ENCODE results near the gene TCERG1L.
"Not testable (repeated sequence)": the region's sequence is repeated elsewhere in the genome, so short reads cannot be mapped to it uniquely, and the experiment has no call there.

Gene TCERG1L

GRCh38 chr10:131183546-131184045 lies 127.9 kb downstream of the TCERG1L start:
- Histone ChIP-seq H3K36me3 (ENCODE audit: insufficient read depth, low read length) (no peaks in the 10 kb centered on the region), H3K9me3 (ENCODE audit: control insufficient read depth, insufficient read depth, low read length) (no peaks in the 10 kb centered on the region), H3K4me1 (ENCODE audit: insufficient read depth, low read length) (no peaks in the 10 kb centered on the region), H3K9ac (ENCODE audit: low read depth, low read length) (no peak overlapping the region)

- H3K9me3 ChIP-seq (ENCODE audit: control insufficient read depth, insufficient read depth, low read length) = no peaks in the 10 kb centered on the region
- no peaks in the 10 kb centered on the region for H3K36me3 ChIP-seq (ENCODE audit: insufficient read depth, low read length)
- H3K9ac ChIP-seq (ENCODE audit: low read depth, low read length) = no peak overlapping the region
- H3K4me1 ChIP-seq (ENCODE audit: insufficient read depth, low read length) = no peaks in the 10 kb centered on the region
Observed at GRCh38 chr10:131181456-131181855, 130.1 kb downstream of the TCERG1L start.

- Histone ChIP-seq H3K9ac (ENCODE audit: low read depth, low read length) (no peak overlapping the region), H3K4me1 (ENCODE audit: insufficient read depth, low read length) (no peaks in the 10 kb centered on the region), H3K36me3 (ENCODE audit: insufficient read depth, low read length) (no peaks in the 10 kb centered on the region), H3K9me3 (ENCODE audit: control insufficient read depth, insufficient read depth, low read length) (no peaks in the 10 kb centered on the region)
Observed at GRCh38 chr10:131180740-131181415, 130.6 kb downstream of the TCERG1L start.

GRCh38 chr10:131180086-131180485 lies 131.4 kb downstream of the TCERG1L start:
- Histone ChIP-seq H3K9me3 (ENCODE audit: control insufficient read depth, insufficient read depth, low read length) (no peaks in the 10 kb centered on the region), H3K9ac (ENCODE audit: low read depth, low read length) (no peak overlapping the region), H3K4me1 (ENCODE audit: insufficient read depth, low read length) (no peaks in the 10 kb centered on the region), H3K36me3 (ENCODE audit: insufficient read depth, low read length) (no peaks in the 10 kb centered on the region)

GRCh38 chr10:131179361-131179760 lies 132.2 kb downstream of the TCERG1L start:
- Histone ChIP-seq H3K9me3 (ENCODE audit: control insufficient read depth, insufficient read depth, low read length) (no peaks in the 10 kb centered on the region), H3K36me3 (ENCODE audit: insufficient read depth, low read length) (no peaks in the 10 kb centered on the region), H3K9ac (ENCODE audit: low read depth, low read length) (no peak overlapping the region), H3K4me1 (ENCODE audit: insufficient read depth, low read length) (no peaks in the 10 kb centered on the region)

- Histone ChIP-seq H3K4me1 (ENCODE audit: insufficient read depth, low read length) (no peaks in the 10 kb centered on the region), H3K36me3 (ENCODE audit: insufficient read depth, low read length) (no peaks in the 10 kb centered on the region), H3K9me3 (ENCODE audit: control insufficient read depth, insufficient read depth, low read length) (no peaks in the 10 kb centered on the region), H3K9ac (ENCODE audit: low read depth, low read length) (no peak overlapping the region)
Observed at GRCh38 chr10:131178521-131179331, 132.8 kb downstream of the TCERG1L start.

GRCh38 chr10:131177431-131178327 lies 133.8 kb downstream of the TCERG1L start:
- no peaks in the 10 kb centered on the region for H3K4me1 ChIP-seq (ENCODE audit: insufficient read depth, low read length)
- H3K36me3 ChIP-seq (ENCODE audit: insufficient read depth, low read length) = no peaks in the 10 kb centered on the region
- no peaks in the 10 kb centered on the region for H3K9me3 ChIP-seq (ENCODE audit: control insufficient read depth, insufficient read depth, low read length)
- H3K9ac ChIP-seq (ENCODE audit: low read depth, low read length) = no peak overlapping the region

- Histone ChIP-seq H3K4me1 (ENCODE audit: insufficient read depth, low read length) (no peaks in the 10 kb centered on the region), H3K9ac (ENCODE audit: low read depth, low read length) (no peak overlapping the region), H3K9me3 (ENCODE audit: control insufficient read depth, insufficient read depth, low read length) (no peaks in the 10 kb centered on the region), H3K36me3 (ENCODE audit: insufficient read depth, low read length) (no peaks in the 10 kb centered on the region)
Observed at GRCh38 chr10:131176907-131177306, 134.6 kb downstream of the TCERG1L start.

- not testable (repeated sequence) for H3K4me1 ChIP-seq (ENCODE audit: insufficient read depth, low read length); H3K9ac ChIP-seq (ENCODE audit: low read depth, low read length); H3K9me3 ChIP-seq (ENCODE audit: control insufficient read depth, insufficient read depth, low read length); H3K36me3 ChIP-seq (ENCODE audit: insufficient read depth, low read length)
Observed at GRCh38 chr10:131176324-131176723, 135.2 kb downstream of the TCERG1L start.

GRCh38 chr10:131175891-131176290 lies 135.6 kb downstream of the TCERG1L start:
- H3K9ac ChIP-seq (ENCODE audit: low read depth, low read length) = no peak overlapping the region
- no peaks in the 10 kb centered on the region for H3K36me3 ChIP-seq (ENCODE audit: insufficient read depth, low read length)
- H3K4me1 ChIP-seq (ENCODE audit: insufficient read depth, low read length) = no peaks in the 10 kb centered on the region
- no peaks in the 10 kb centered on the region for H3K9me3 ChIP-seq (ENCODE audit: control insufficient read depth, insufficient read depth, low read length)

GRCh38 chr10:131174651-131175540 lies 136.6 kb downstream of the TCERG1L start:
- Histone ChIP-seq H3K4me1 (ENCODE audit: insufficient read depth, low read length) (no peaks in the 10 kb centered on the region), H3K9me3 (ENCODE audit: control insufficient read depth, insufficient read depth, low read length) (no peaks in the 10 kb centered on the region), H3K9ac (ENCODE audit: low read depth, low read length) (no peak overlapping the region), H3K36me3 (ENCODE audit: insufficient read depth, low read length) (no peaks in the 10 kb centered on the region)

GRCh38 chr10:131174211-131174565 lies 137.3 kb downstream of the TCERG1L start:
- H3K9me3 ChIP-seq (ENCODE audit: control insufficient read depth, insufficient read depth, low read length) = no peaks in the 10 kb centered on the region
- H3K9ac ChIP-seq (ENCODE audit: low read depth, low read length) = no peak overlapping the region
- no peaks in the 10 kb centered on the region for H3K4me1 ChIP-seq (ENCODE audit: insufficient read depth, low read length)
- H3K36me3 ChIP-seq (ENCODE audit: insufficient read depth, low read length) = no peaks in the 10 kb centered on the region

- no peaks in the 10 kb centered on the region for H3K4me1 ChIP-seq (ENCODE audit: insufficient read depth, low read length)
- H3K36me3 ChIP-seq (ENCODE audit: insufficient read depth, low read length) = no peaks in the 10 kb centered on the region
- no peak overlapping the region for H3K9ac ChIP-seq (ENCODE audit: low read depth, low read length)
- no peaks in the 10 kb centered on the region for H3K9me3 ChIP-seq (ENCODE audit: control insufficient read depth, insufficient read depth, low read length)
Observed at GRCh38 chr10:131173484-131174210, 137.9 kb downstream of the TCERG1L start.
